Ishikawa (cell line): ENCODE results near the gene ATP11C.

Experiments used
- CEBPB ChIP-seq: IDR thresholded peaks from 2 replicates; pipeline ENCODE4 v1.6.1; 2012
- CREB1 ChIP-seq: IDR thresholded peaks from 2 replicates; pipeline ENCODE4 v1.6.1; 2012; ENCODE audit warnings: low read depth
- EGR1 ChIP-seq: IDR thresholded peaks from 2 replicates; pipeline ENCODE4 v1.6.1; 2012
- EP300 ChIP-seq: IDR thresholded peaks from 2 replicates; pipeline ENCODE4 v1.6.1; 2012; ENCODE audit warnings: borderline replicate concordance
- FOXM1 ChIP-seq: IDR thresholded peaks from 2 replicates; pipeline ENCODE4 v1.6.1; 2012; ENCODE audit warnings: low read depth, borderline replicate concordance
- MAX ChIP-seq: IDR thresholded peaks from 2 replicates; pipeline ENCODE4 v1.6.1; 2012
- NFIC ChIP-seq: IDR thresholded peaks from 2 replicates; pipeline ENCODE4 v1.6.1; 2012
- RAD21 ChIP-seq: IDR thresholded peaks from 2 replicates; pipeline ENCODE4 v1.6.1; 2012; ENCODE audit warnings: low read depth
- REST ChIP-seq: IDR thresholded peaks from 2 replicates; pipeline ENCODE4 v1.6.1; 2012; ENCODE audit warnings: low read depth, mild to moderate bottlenecking
- TAF1 ChIP-seq: IDR thresholded peaks from 2 replicates; pipeline ENCODE4 v1.6.1; 2012; ENCODE audit warnings: low read depth, mild to moderate bottlenecking
- TCF12 ChIP-seq: IDR thresholded peaks from 2 replicates; pipeline ENCODE4 v1.6.1; 2012; ENCODE audit warnings: low read depth
- TEAD4 ChIP-seq: IDR thresholded peaks from 2 replicates; pipeline ENCODE4 v1.6.1; 2012
- YY1 ChIP-seq: IDR thresholded peaks from 2 replicates; pipeline ENCODE4 v1.6.1; 2012; ENCODE audit warnings: low read depth
- ZBTB7A ChIP-seq: IDR thresholded peaks from 2 replicates; pipeline ENCODE4 v1.6.1; 2012; ENCODE audit warnings: low read depth
- TF ChIP-seq, protein P1 (sequence below): IDR thresholded peaks from 2 replicates; pipeline ENCODE4 v1.6.1; 2012

ATP11C gene

DNA sequence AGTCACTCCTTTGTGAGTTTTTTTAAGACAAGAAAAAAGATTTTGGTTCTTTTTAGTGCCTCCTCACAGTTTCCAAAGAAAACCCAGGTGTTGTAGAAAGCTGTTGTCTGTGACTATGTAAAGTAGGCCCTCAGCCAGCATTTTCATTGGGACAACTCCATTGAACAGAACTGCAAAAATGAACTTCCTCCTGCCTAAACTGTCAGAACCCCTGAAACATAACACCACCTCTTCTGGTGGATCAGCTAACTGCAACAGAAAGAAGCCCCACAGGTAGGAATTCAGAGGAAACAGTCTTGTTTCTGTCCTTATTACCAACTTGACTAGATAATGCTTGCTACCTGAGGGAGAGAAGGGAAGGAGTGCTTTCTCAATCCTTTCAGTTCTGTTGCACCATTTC, 3.4 kb upstream of the ATP11C start:
- TF ChIP-seq MAX = no peak
- no peak for TF ChIP-seq YY1
- TF ChIP-seq TEAD4 = no peak
- TF ChIP-seq, protein P1, sequence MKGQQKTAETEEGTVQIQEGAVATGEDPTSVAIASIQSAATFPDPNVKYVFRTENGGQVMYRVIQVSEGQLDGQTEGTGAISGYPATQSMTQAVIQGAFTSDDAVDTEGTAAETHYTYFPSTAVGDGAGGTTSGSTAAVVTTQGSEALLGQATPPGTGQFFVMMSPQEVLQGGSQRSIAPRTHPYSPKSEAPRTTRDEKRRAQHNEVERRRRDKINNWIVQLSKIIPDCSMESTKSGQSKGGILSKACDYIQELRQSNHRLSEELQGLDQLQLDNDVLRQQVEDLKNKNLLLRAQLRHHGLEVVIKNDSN = no peak
- TF ChIP-seq EP300 = no peak

DNA sequence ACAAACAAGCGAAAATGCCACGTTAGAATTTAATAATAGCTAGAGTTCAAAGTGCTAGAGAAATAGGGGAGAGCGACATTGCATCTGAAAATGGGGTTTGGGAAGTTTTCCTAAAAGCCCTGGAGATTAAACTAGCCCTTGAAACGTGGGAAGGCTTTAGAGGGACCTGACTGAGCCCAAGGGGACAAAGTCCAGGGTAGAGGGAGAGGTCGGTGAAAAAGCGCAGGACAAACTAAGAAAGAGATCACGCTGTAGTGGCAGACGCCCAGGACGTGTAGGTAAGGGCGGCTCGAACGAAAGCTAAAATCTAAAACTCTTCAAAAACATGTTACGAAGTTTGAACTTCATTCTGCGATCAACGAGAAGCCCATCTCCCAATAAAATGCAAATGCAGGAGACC, 1.1 kb upstream of the ATP11C start:
- no peak for TF ChIP-seq ZBTB7A
- no peak for TF ChIP-seq CREB1
- no peak for TF ChIP-seq EP300
- no peak for TF ChIP-seq RAD21
- TF ChIP-seq YY1 = no peak
- TF ChIP-seq MAX = no peak
- TF ChIP-seq NFIC = no peak
- TF ChIP-seq FOXM1 = no peak
- TF ChIP-seq TCF12 = no peak
- no peak for TF ChIP-seq CEBPB

DNA sequence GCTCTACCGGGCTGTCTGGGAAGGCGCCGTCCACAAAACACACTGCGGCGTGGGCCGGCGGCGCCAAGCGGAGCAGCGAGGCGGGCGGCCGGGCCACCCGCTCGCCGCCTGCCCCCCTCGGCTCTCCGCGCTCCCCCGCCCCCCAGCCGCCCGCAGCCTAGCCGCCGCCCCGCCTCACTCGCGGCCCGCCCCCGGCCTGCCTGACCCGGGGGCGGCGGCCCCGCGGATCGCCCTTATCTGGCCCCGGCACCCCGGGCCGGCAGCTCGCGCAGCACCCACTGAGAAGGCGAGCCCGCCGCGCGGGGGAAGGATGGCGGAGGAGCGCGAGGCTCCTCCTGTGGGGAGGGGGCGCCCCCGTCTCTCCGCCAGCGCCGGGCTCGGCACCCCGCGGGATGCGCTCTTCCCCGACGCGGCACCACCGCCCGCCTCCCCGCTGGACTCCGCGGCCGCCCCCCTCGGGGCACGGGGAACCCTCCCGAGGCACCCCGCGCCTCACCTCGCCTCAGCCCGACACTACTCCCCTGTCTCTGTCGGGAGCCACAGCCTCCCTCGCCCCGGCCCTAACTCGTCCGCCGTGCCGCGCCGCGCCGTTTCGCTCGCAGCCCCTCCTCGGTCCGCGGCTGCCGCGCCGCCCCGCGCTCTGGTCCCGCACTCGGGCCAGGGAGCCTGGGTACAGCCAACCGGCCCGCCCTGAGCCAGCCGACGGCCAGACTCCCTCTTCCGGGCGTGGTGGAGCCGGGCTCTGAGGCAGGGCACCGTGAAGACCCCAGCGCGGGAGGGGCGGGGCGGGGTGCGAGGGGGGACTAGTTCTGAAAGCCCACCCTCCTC, 566 bp downstream of the ATP11C start:
- TF ChIP-seq EP300 (no peak), CREB1 (no peak), MAX (no peak), FOXM1 (no peak), CEBPB (no peak), TAF1 (no peak), EGR1 (no peak), ZBTB7A (no peak), TCF12 (no peak), REST (no peak), YY1 (no peak), TEAD4 (no peak), RAD21 (no peak)
- TF ChIP-seq, protein P1 = no peak

DNA sequence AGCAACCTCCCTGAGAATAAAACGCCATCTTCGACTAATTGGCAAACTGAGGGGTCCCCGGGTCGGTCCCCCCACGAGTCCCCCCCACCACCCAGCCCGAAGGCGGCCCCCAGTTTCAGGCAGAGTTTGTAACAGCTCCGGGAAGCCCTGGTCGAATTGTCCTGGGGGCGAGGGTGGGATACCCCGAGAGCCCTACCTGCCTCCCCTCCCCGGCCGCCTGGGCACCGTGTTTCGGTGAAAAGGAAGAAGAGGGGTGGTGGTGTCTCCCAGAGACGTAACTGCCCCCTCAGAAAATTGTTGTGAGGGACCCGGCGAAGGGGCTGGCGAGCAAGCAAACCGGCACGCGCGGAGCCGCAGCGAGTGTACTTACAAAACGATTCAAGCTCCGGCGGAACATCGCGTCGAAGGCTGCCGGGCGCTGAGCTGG, 1.2 kb downstream of the ATP11C start:
- TF ChIP-seq ZBTB7A (0 out of 2 replicates have a peak, but pooled peaks have one; percentile 24), YY1 (no peak)

DNA sequence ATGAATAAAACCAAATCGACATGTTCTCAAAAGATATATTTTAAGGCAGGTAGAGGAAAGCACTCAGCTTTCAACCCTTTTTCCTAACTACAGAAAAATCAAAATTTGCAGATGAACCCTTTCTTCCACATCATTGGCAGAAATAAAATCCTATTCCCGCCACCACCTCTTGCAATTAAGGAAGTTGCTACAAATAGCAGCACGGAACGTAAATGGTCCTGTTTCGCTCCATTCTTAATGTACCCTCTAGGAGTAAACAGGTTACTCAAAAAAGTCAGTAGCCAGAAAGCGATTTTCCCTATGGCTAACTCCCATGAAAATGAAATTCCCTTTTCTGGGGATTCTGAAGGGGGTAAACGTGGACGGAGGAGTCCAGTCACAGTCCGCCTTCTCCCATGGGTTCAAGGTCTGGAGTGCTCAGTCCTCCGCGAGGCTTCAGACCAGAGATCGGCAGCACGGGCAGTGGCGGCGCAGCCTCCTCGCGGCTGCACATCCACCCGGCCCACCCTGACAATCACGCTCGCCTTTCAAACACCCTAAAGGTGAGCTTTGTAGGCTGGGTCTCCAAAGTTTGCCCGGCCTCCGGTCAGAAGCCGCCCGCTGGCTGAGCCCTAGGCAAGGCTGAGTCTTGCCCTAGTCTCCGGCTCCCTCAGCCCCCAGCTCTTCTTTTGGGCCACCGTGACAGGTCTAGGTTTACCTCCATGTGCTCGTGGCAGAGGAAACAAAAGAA, 1.8 kb downstream of the ATP11C start:
- TF ChIP-seq CEBPB (no peak), TAF1 (no peak), EGR1 (no peak), EP300 (no peak), YY1 (no peak), MAX (no peak), FOXM1 (no peak), NFIC (no peak), RAD21 (no peak), TCF12 (no peak), CREB1 (no peak)
- TF ChIP-seq, protein P1 = no peak

- TF ChIP-seq EP300 (no peak), CREB1 (no peak), EGR1 (no peak), REST (no peak), TAF1 (no peak), TCF12 (no peak), MAX (no peak), RAD21 (no peak), CEBPB (no peak), YY1 (no peak)
Measured at GRCh38 chrX:139930401-139930800, 2.5 kb downstream of the ATP11C start.
